Testis (tissue), 2 donors: ENCODE measurements around the gene CAMTA1.

Experiments used
- POLR2A ChIP-seq: fragments of 450-650 bp; IDR thresholded peaks from one replicate; pipeline ENCODE4 v1.6.1; 2017; ENCODE audit warnings: antibody characterized with exemption, mild to moderate bottlenecking, moderate library complexity
- TF ChIP-seq, protein P1 (sequence below), 3 experiments: fragments of 450-650 bp in 2 of 3; fragments of 200-600 bp in 1 of 3; sonication (generic) in 1 of 3; IDR thresholded peaks; one replicate each; pipeline ENCODE4 v1.5.1; 2016 to 2019; ENCODE audit warnings: antibody characterized with exemption in 3 of 3, mild to moderate bottlenecking in 2 of 3, moderate library complexity in 1 of 3

DNA sequence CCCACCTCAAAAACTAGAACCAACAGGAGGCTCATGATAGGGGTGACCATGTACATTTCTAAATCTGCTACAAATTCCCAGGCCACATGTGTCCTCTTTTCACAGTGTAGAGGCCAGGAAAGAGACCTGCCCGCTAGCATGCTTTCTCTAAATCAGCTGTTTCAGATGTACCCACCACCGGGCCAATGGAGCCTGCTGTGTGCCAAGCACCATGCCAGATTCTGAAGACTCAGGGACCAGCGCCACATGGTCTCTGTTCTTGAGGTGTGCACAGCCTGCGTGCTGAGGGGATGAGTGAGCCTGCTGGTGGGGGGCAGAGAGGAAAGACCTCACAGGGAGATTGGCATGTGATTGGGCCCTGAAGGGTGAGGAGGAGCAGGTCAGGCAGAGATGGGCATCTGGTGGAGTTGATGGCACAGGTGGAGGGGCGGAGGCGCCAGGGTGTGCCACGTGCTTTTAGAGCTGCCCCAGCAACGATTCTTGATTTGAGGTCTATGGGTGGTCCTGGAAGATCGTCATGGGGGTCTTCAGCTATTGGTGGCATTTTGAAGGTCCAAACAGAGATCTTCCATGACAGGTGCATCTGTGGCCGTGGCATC is 500.7 kb downstream of the CAMTA1 start:
- TF ChIP-seq POLR2A: no peak
- TF ChIP-seq, protein P1, sequence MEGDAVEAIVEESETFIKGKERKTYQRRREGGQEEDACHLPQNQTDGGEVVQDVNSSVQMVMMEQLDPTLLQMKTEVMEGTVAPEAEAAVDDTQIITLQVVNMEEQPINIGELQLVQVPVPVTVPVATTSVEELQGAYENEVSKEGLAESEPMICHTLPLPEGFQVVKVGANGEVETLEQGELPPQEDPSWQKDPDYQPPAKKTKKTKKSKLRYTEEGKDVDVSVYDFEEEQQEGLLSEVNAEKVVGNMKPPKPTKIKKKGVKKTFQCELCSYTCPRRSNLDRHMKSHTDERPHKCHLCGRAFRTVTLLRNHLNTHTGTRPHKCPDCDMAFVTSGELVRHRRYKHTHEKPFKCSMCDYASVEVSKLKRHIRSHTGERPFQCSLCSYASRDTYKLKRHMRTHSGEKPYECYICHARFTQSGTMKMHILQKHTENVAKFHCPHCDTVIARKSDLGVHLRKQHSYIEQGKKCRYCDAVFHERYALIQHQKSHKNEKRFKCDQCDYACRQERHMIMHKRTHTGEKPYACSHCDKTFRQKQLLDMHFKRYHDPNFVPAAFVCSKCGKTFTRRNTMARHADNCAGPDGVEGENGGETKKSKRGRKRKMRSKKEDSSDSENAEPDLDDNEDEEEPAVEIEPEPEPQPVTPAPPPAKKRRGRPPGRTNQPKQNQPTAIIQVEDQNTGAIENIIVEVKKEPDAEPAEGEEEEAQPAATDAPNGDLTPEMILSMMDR (IDR thresholded peaks at IDR 0.05): no peak
